Calu3 (cell line): ENCODE measurements around the gene VOPP1. TPM values are rescaled to one million over a fixed set of nuclear protein-coding genes. Genes with fewer than 3 reads are reported as not detected.

ENCODE experiments used
- BruUV-seq: library from RNA; stranded (reverse); fragments of 400-500 nt; replicated peaks from 2 replicates; lab custom pipeline; 2021; lab: Mats Ljungman, UMichigan
- CTCF ChIA-PET: fragments of 300-600 bp; sonication (Branson Sonifier 250); formaldehyde crosslinking; loops from one replicate; lab custom pipeline; 2022; ENCODE audit warnings: antibody characterized with exemption; lab: Charles Lee
- DNase-seq: peaks from one replicate; pipeline ENCODE4 v3.0.0; 2022
- H3K27ac Mint-ChIP-seq: one replicate; pipeline ENCODE4 v1.8.0; 2022; ENCODE audit warnings: mixed read lengths; ENCODE audit not compliant: unreplicated experiment
- H3K27me3 Mint-ChIP-seq: one replicate; pipeline ENCODE4 v1.8.0; 2022; ENCODE audit warnings: mixed read lengths; ENCODE audit not compliant: unreplicated experiment
- H3K36me3 Mint-ChIP-seq: one replicate; pipeline ENCODE4 v1.8.0; 2022; ENCODE audit warnings: mild to moderate bottlenecking, moderate library complexity, mixed read lengths; ENCODE audit not compliant: insufficient read depth, unreplicated experiment
- H3K4me1 Mint-ChIP-seq: one replicate; pipeline ENCODE4 v1.8.0; 2022; ENCODE audit warnings: mild to moderate bottlenecking, low read depth, mixed read lengths; ENCODE audit not compliant: unreplicated experiment
- H3K4me3 Mint-ChIP-seq: one replicate; pipeline ENCODE4 v1.8.0; 2022; ENCODE audit warnings: mild to moderate bottlenecking, low read depth, moderate library complexity, mixed read lengths; ENCODE audit not compliant: unreplicated experiment
- H3K9me3 Mint-ChIP-seq: one replicate; pipeline ENCODE4 v1.8.0; 2022; ENCODE audit warnings: low read depth, mixed read lengths; ENCODE audit not compliant: unreplicated experiment
- intact Hi-C: fragments of 100-400 bp; cut with micrococcal nuclease; formaldehyde crosslinking; loops from one replicate; pipeline ENCODE4 v1.10.0; 2022; ENCODE audit not compliant: unreplicated experiment
- total RNA-seq: library from RNA; stranded (reverse); gene quantifications from 2 replicates; pipeline ENCODE4 v1.2.3, GENCODE V29; 2022
- TF ChIP-seq, protein P1 (sequence below): fragments of 200-600 bp; IDR thresholded peaks from one replicate; pipeline ENCODE4 v1.8.0; 2022; ENCODE audit warnings: antibody characterized with exemption; ENCODE audit not compliant: unreplicated experiment

VOPP1 gene
- total RNA-seq, 1 experiment from 2014 or later: 128 TPM

DNA sequence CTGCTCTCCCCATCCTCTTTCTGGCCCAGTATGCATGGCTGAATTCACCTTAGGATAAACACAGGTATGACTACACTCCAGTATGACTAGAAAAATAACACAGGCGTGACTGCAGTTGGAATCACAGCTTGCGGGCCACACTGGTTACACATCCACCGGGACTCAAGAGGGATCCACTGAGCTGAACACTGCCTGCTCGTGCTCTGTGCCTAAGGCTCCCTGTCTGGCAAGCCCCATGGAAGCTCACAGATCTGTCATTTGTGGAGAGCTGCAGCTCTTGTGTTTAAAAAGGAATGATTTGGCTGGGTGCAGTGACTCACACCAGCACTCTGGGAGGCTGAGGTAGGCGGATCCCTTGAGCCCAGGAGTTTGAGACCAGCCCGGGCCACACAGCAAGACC is 26.8 kb downstream of the VOPP1 start:
- Mint-ChIP-seq H3K4me1 (peaks cover 51% of the 10 kb centered on the region), H3K36me3 (no peaks in the 10 kb centered on the region), H3K27me3 (no peaks in the 10 kb centered on the region), H3K27ac (no peak overlapping the region), H3K9me3 (no peaks in the 10 kb centered on the region), H3K4me3 (no peak overlapping the region)
- no TSS peak for BruUV-seq
- intact Hi-C loops: no loop called here
- TF ChIP-seq, protein P1, sequence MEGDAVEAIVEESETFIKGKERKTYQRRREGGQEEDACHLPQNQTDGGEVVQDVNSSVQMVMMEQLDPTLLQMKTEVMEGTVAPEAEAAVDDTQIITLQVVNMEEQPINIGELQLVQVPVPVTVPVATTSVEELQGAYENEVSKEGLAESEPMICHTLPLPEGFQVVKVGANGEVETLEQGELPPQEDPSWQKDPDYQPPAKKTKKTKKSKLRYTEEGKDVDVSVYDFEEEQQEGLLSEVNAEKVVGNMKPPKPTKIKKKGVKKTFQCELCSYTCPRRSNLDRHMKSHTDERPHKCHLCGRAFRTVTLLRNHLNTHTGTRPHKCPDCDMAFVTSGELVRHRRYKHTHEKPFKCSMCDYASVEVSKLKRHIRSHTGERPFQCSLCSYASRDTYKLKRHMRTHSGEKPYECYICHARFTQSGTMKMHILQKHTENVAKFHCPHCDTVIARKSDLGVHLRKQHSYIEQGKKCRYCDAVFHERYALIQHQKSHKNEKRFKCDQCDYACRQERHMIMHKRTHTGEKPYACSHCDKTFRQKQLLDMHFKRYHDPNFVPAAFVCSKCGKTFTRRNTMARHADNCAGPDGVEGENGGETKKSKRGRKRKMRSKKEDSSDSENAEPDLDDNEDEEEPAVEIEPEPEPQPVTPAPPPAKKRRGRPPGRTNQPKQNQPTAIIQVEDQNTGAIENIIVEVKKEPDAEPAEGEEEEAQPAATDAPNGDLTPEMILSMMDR: no peak
- DNase-seq: no peak
- CTCF ChIA-PET: no interaction called here

DNA sequence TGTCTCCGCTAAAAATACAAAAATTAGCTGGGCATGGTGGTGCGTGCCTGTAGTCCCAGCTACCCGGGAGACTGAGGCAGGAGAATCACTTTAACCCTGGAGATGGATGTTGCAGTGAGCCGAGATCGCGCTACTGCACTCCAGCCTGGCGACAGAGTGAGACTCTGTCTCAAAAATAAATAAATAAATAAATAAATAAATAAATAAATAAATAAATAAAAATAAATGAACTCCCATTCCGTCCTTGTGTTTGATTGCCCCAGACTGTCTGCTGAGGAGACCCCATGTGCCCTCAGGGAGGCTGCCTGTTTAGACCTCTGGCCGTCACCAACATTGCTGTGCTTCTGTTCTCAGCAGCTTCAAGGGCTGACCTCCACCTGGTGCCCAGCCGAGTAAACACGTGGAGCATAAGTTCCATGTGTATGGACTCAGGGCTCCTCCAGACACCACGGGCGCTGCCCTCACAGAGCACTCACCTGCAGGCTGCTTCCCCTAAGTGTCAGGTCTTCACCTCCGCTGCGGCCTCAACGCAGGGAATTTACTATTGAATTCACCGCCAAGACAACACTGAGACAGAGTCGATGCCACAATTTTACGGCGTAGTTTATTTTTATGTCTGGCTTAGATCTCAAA is 32.0 kb downstream of the VOPP1 start:
- Mint-ChIP-seq H3K27me3 (no peaks in the 10 kb centered on the region), H3K4me3 (no peak overlapping the region), H3K9me3 (no peaks in the 10 kb centered on the region), H3K4me1 (peaks cover 21% of the 10 kb centered on the region), H3K27ac (no peak overlapping the region), H3K36me3 (no peaks in the 10 kb centered on the region)
- DNase-seq: no peak
- intact Hi-C loops: no loop called here
- BruUV-seq: no TSS peak
- CTCF ChIA-PET: interaction anchor here (0.7 kb wide), 2 partner anchors 26 to 28 kb away, joined by 3 to 6 read pairs; no protein-coding TSS in a partner anchor
- TF ChIP-seq, protein P1: no peak

DNA sequence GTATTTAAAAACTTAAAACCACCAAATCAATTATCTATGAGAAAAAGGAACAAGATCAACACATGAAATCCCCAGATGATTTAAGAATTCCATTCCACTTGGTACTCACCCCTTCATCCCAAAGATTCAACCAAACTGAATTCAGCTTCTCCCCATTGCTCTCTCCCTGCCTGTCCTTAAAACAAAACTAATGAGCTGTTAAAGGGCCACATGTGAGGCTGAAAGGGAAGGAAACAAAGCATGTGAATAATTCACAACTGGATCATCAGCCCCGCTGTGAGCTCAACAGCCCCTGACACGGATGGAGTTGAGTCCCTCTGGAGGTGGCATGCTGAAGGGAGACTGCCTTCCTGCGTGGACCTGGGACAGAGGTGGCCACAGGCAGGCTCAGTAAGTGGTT is 32.9 kb downstream of the VOPP1 start:
- no peaks in the 10 kb centered on the region for H3K27me3 Mint-ChIP-seq
- H3K36me3 Mint-ChIP-seq: no peaks in the 10 kb centered on the region
- intact Hi-C loops: no loop called here
- CTCF ChIA-PET: interaction anchor here (1.6 kb wide), 1 partner anchor 14 kb away, joined by 3 read pairs; no protein-coding TSS in a partner anchor
- H3K9me3 Mint-ChIP-seq: no peaks in the 10 kb centered on the region
- no TSS peak for BruUV-seq
- DNase-seq: no peak
- no peak overlapping the region for H3K27ac Mint-ChIP-seq
- TF ChIP-seq, protein P1: no peak
- H3K4me3 Mint-ChIP-seq: no peak overlapping the region
- H3K4me1 Mint-ChIP-seq: peaks cover 31% of the 10 kb centered on the region

DNA sequence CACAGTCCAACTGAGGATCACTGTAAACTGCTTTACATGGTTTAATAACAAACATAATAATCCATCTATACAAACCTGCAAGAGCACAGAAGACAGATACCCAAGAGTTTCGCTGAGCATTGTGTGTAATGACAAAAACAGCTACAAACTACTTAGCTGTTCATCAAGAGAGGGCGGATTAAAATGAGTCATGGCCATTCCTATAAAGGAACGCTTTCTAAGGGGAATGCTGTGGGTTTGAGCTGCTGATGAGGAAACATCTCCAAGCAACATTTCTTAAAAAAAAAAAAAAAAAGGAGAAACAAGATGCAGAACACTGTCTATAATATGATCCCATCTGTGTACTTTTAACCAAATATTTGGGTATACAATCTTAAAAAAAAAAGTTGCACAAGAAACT is 33.8 kb downstream of the VOPP1 start:
- BruUV-seq: no TSS peak
- Mint-ChIP-seq H3K27me3 (no peaks in the 10 kb centered on the region), H3K4me1 (peaks cover 39% of the 10 kb centered on the region), H3K4me3 (no peak overlapping the region), H3K36me3 (no peaks in the 10 kb centered on the region), H3K9me3 (no peaks in the 10 kb centered on the region), H3K27ac (no peak overlapping the region)
- CTCF ChIA-PET: interaction anchor here (1.6 kb wide), 1 partner anchor 15 kb away, joined by 3 read pairs; no protein-coding TSS in a partner anchor
- TF ChIP-seq, protein P1: no peak
- no peak for DNase-seq
- intact Hi-C loops: no loop called here
